Kidney glomerular epithelial cell (primary cell): ENCODE data around the gene EVI5.
"Not testable (repeated sequence)": the region's sequence is repeated elsewhere in the genome, so short reads cannot be mapped to it uniquely, and the experiment has no call there.

Experiments used
- DNase-seq: peaks from one replicate; lab custom pipeline; 2025; lab: John Stamatoyannopoulos, UW

EVI5 gene

GRCh38 chr1:92575123-92575522, 209.8 kb downstream of the EVI5 start:
- no peak for DNase-seq

- DNase-seq: no peak
Measured at GRCh38 chr1:92572520-92572919, 212.4 kb downstream of the EVI5 start.

- no peak for DNase-seq
Measured at GRCh38 chr1:92571578-92571977, 213.3 kb downstream of the EVI5 start.

GRCh38 chr1:92567211-92567868, 217.6 kb downstream of the EVI5 start:
- no peak for DNase-seq

- no peak for DNase-seq
Measured at GRCh38 chr1:92563457-92564216, 221.3 kb downstream of the EVI5 start.

- DNase-seq: no peak
Measured at GRCh38 chr1:92556350-92556749, 228.6 kb downstream of the EVI5 start.

GRCh38 chr1:92554216-92554615, 230.7 kb downstream of the EVI5 start:
- no peak for DNase-seq

- no peak for DNase-seq
Measured at GRCh38 chr1:92551916-92552315, 233.0 kb downstream of the EVI5 start.

GRCh38 chr1:92544756-92545165, 240.1 kb downstream of the EVI5 start:
- DNase-seq: no peak

GRCh38 chr1:92543131-92544055, 241.5 kb downstream of the EVI5 start:
- no peak for DNase-seq

GRCh38 chr1:92538413-92539061, 246.4 kb downstream of the EVI5 start:
- DNase-seq: no peak

GRCh38 chr1:92538048-92538412, 246.9 kb downstream of the EVI5 start:
- DNase-seq: no peak

GRCh38 chr1:92536980-92537884, 247.7 kb downstream of the EVI5 start:
- peak; percentile 26 for DNase-seq

GRCh38 chr1:92536211-92536979, 248.5 kb downstream of the EVI5 start:
- DNase-seq: no peak

- DNase-seq: not testable (repeated sequence)
Measured at GRCh38 chr1:92532371-92532770, 252.5 kb downstream of the EVI5 start.

- not testable (repeated sequence) for DNase-seq
Measured at GRCh38 chr1:92531939-92532338, 253.0 kb downstream of the EVI5 start.

- no peak for DNase-seq
Measured at GRCh38 chr1:92527670-92528069, 257.2 kb downstream of the EVI5 start.

- DNase-seq: not testable (repeated sequence)
Measured at GRCh38 chr1:92524944-92525590, 259.8 kb downstream of the EVI5 start.

- DNase-seq: no peak
Measured at GRCh38 chr1:92519043-92519442, 265.9 kb downstream of the EVI5 start.

GRCh38 chr1:92516574-92516973, 268.3 kb downstream of the EVI5 start:
- no peak for DNase-seq
